Measurements from ENCODE around the gene METTL14. TPM values are rescaled to one million over a fixed set of nuclear protein-coding genes. Genes with fewer than 3 reads are reported as not detected.
"Not testable (repeated sequence)": the region's sequence is repeated elsewhere in the genome, so short reads cannot be mapped to it uniquely, and the experiment has no call there.

METTL14 gene
- total RNA-seq = 9.2 TPM

DNA sequence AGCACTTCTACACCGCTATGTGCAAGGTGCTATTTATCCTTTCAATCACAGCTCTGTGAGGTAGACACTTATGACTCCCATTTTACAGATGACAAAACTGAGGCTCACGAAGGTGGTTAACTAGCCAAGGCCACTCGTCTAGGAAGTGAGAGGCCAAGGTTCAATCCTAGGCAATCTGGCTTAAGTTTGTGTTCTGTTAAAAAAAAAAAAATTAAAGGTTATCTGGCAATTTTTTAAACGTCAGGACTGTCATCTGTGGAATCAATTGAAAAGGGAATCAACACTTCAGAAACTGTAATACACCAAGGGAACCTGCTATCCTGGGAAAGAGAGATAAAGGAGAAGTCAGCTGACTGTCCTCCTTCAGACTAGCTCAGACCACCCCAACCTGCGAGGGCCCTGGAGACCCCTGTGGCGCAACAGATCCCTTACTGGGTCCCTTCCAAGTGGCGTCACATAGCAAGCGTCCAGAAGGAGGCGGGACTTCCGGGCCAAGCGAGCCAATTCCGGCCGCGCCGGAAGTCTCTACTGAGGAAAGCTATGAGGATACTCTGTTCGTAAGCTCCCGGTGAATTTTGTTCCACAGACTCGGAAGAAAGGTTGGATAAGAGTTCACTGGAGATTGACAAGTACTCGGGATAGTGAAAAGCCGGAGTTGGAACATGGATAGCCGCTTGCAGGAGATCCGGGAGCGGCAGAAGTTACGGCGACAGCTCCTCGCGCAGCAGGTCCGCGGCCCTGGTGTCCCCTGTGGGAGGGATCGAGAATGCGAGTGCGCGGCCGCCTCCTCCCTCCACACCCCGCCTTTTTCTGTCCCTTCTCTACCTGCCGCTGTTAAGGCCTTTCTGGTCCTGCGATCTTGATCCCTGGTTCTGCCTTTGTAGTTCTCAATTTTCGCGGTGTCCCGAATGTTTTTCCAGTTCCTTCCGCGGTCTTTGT lies at the start of gene METTL14:
Gene METTL14 (plus strand): TSS at position 520 of the 939 bp plus-strand sequence. CDS start 143 bp downstream, at position 663.
- DNase-seq (ENCODE audit: low read depth in 2 of 3, low spot score in 2 of 3) = peak; percentile 67 to 96 (median 93)

DNA sequence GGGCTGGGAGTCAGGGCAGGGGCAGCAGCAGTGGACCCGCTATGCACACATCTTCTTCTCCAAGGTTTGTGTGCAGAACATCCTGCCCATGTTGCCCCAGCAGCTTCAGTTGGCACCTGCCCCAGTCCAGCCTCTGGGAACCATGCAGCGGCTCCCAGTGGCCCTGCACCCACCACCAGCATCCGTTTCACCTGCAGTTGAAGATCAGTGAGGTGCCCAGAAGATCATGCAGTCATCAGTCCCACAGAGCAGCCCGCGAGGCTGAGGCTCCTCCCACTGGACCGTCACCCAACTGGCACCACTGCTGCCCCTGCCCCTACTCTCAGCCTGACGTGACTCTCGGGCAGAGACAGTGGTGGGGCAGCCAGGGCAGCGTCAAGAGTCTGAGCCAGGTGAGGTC lies 49.1 kb upstream of the METTL14 start:
- DNase-seq (ENCODE audit: low read depth in 2 of 3, low spot score in 2 of 3) = not testable (repeated sequence)

DNA sequence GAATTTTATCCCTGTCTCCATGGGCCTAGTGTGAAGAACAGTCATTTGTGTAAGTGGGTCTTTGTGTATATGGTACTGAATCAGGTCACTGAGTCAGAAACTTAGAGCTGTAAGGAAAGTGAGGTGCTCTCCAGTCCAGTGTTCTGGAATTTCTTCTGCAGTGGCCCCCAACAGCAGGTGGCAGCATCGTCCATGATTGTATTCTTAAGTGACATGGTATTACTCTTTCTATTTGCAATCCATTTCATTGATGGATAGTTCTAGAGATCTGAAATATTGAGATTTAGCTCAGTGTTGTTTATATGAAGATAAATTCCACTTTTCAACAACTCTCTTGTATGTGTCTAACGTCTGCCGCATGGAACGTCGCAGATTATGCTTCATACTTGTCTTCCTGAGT lies 20.5 kb upstream of the METTL14 start:
- not testable (repeated sequence) for DNase-seq (ENCODE audit: low read depth in 2 of 3, low spot score in 2 of 3)

DNA sequence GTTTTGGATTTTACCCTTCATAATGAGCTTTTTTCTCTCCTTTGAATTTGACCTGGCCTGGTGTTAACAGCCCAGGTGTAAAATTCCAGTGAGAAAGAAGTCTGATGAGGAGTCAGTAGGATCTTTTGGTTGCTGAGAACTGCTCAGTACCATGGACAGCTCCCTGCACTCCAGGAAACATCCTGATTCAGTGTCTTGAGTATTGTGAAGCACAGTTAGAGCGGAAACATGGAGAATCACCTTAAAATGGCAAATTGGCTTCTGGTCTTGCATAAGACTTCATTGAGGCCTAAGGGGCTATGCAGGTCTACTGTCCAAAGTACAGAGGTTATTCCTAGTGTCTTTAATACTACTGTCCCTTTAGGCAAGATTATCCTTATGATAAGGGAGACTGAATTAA lies 16.0 kb upstream of the METTL14 start:
- DNase-seq (ENCODE audit: low read depth in 2 of 3, low spot score in 2 of 3) = peak; percentile 23 to 65 (median 41)

DNA sequence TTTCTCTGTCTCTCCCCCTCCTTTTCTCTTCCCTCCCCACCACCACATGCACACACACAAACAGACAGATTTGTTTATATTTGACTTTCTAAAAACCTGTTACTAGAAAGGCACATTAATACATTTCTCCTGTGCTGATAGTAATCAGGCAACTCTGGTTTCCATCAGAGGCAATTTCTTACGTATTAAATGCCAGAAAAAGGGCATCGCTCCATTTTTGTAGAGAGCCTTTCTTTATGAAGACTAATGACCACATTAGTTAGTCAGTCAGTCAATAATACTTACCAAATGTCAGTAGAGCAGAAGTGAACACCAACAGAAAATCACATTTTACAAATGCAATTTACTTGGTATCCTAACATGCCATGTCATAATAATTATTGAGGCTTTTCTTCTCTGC lies 14.2 kb upstream of the METTL14 start:
- DNase-seq (ENCODE audit: low read depth in 2 of 3, low spot score in 2 of 3) = not testable (repeated sequence)

DNA sequence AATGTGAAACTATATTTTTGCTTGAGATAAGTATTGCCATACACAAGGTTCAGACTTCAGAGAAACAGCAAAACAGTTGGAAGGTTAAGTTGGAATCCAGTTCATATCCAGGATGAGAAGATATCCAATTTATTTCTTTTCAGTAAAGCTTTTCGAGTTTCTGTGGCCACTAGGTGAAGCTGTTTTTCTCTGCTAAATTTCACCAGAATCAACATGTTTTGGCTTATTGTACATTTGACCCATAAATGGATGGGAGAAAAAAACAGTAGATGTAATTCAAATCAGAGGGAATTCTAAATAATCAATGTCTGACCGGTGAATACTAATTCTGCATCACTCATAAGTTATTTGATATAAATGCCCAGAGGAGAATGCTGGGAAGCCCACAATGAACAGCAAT lies 9.1 kb upstream of the METTL14 start:
- no peak for DNase-seq (ENCODE audit: low read depth in 2 of 3, low spot score in 2 of 3)

DNA sequence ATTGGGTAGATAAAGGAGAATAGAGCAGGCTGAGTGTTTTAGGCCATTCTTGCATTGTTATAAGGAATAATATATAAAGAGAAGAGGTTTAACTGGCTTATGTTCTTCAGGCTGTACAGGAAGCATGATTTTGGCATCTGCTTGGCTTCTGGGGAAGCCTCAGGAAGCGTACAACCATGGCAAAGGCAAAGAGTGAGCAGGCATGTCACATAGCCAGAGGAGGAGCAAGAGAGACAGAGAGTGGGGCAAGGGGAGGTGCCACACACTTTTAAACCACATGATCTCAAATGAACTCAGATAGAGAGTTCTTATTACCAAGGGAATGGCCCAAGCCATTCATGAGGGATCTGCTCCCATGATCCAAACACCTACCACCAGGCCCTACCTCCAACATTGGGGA lies 4.4 kb upstream of the METTL14 start:
- DNase-seq (ENCODE audit: low read depth in 2 of 3, low spot score in 2 of 3) = no peak

DNA sequence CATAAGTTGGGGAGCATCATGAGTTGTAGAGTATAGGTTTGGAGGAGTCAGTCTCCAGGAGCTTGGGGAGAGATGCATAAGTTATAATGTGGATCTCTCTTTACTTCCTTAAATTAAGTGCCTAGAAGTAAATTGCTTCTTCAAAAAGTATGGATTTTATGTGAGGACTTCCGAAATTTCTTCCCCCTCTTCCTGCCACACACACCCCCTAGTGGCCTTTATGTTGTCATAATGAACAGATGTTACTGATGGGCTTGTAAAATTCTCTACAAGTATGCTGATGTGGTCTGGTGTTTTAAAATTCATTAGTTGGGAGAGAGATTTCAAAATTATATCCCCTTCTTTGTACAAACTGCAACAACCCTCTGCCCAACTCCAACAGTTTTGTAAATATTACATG lies 2.3 kb upstream of the METTL14 start:
- peak in 2 of 3 donors; percentile 18 to 29 for DNase-seq (ENCODE audit: low read depth in 2 of 3, low spot score in 2 of 3)

DNA sequence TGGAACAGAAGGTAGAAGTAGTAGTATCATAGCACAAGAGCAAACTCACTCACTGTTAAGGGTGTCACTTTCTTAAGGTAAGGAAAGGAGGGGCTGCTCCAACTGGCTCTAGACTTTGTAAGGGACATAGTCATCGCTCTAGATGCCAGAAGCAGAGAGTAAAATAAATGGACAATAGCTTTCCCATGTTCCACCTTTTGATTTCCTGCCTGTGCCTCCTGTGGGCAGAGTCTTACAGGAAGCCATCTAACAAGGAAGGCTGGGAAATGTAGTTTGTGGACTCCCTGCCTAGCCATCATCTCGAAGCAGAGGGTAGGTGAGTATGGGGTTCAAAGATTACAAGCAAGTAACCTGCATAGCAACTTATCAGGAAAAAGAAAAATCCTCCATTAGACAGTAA lies 1.7 kb upstream of the METTL14 start:
- no peak for DNase-seq (ENCODE audit: low read depth in 2 of 3, low spot score in 2 of 3)

DNA sequence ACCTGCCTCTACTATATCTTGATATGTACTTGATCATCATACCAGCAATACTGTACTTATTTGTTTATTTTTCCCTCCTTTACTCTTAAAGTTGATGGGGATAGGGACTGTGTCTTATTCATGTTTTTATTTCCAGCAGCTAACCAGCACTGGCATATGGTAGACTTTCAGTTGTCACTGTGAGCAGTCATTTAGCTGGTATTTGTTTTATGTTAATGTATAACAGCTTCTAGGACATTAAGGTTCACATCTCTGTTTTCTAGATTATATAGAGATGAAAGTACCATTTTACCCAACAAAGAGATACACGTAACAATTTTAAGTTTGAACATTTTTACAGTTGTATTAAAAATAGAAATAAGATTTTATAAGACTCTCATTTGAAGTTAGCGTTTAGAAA lies 17.9 kb downstream of the METTL14 start:
- no peak for DNase-seq (ENCODE audit: low read depth in 2 of 3, low spot score in 2 of 3)

DNA sequence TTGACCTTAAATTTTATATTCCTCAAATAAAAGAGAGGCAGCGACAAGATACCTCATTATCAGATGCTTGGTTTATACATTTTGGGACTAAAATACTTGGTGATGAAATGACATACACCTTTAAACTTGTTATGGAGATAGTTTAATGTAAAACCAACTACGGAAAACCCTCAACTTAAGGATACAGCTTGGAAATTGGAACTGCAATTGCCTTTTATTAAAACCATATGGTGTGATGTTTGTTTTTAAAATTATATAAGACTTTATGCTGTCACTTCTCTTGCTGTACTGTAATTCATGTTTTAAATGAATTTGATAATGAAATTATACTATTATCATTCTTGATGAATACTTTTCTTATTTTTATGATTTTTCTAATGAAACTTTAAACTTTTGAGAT lies 25.9 kb downstream of the METTL14 start:
- DNase-seq (ENCODE audit: low read depth in 2 of 3, low spot score in 2 of 3) = no peak

DNA sequence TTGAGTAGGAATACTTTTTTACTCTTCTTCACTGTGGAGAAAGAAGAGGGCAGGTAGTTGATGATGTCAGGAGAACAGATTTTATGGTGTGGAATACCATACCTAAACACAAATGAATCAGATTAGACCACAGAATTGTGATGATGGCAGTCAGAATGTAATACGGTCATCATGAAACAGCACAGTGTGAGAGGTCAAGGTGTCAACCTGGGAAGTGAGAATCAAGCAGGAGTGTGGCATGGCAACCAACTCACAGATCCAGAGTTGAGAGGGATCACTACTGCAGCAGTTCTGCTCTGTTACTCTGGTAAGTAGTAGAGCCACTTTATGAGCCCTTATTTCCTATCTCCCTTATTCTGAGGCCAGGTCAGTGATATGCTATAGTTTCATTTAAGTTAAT lies 27.7 kb downstream of the METTL14 start:
- no peak for DNase-seq (ENCODE audit: low read depth in 2 of 3, low spot score in 2 of 3)

DNA sequence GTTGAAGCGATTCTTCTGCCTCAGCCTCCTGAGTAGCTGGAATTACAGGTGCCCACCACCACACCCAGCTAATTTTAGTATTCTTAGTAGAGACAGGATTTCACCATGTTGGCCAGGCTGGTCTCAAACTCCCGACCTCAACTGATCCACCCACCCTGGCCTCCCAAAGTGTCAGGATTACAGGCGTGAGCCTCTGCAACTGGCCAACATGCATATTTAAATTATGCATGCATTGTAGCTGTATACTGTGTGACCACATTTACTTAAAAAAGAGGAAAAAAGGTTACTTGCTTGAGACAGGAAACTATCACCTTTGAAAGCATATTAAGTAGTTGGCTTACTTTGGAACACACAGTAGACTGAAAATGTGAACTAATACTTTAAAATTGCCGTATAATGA lies 29.5 kb downstream of the METTL14 start:
- no peak for DNase-seq (ENCODE audit: low read depth in 2 of 3, low spot score in 2 of 3)

DNA sequence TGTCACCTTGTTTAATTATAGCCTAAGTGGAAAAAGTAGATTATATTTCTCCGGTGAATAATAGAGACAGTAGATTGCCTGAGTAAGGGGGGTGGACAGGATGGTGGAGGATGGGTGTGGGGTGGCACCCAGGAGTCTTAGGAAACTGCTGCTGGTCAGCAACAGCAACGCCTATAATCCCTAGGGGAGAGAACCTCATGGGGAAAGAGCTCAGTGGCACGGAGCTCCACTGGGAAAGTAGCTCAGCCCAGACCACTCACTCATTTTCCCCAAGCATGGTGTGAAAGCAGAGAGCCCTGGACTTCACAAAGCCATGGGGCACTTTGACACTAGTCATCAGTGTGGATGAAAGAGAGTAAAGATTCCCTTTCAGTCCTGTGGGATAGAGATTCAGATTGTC lies 31.1 kb downstream of the METTL14 start:
- DNase-seq (ENCODE audit: low read depth in 2 of 3, low spot score in 2 of 3) = no peak

DNA sequence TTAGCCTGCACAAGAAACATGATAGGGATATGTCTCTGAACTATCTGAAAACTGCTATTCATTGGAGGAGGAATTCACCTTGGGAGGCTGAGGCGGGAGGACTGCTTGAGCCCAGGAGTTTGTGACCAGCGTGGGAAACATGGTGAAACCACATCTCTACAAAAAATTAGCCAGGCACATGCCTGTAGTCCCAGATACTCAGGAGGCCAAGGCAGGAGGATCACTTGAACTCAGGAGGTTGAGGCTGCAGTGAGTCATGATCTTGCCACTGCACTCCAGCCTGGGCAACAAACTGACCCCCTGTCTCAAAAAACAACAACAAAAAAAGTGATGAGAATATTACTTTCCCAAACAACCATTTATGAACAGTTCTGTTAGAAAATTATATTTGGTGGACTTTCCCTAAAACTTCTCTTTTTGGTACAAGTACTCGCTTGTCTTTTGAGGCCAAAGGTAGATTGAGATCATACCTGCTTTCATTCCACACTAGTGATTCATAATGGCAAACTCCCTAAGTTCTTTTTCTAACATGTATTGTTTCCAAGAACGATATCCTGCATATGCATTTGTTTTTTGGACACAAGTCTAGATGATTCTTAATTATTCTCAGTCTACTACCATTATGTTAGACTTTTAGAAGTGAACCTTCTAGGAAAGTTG lies 33.4 kb downstream of the METTL14 start:
- no peak for DNase-seq (ENCODE audit: low read depth in 2 of 3, low spot score in 2 of 3)

DNA sequence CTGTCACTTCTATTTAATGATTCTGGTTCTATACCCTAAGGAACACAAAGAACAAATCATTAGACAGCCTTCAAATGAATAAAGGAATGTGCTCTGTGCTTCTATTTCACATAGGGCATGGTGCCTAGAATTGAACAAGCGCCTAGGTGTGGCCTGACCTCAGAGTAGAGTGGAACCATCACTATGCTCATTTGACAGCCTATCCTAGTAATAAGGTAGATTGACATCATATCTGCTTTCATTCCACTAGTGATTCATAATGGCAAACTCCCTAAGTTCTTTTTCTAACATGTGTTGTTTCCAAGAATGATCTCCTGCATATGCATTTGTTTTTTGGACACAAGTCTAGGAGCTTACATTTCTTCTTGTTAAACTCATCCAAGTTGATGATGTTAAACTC lies 36.6 kb downstream of the METTL14 start:
- DNase-seq (ENCODE audit: low read depth in 2 of 3, low spot score in 2 of 3) = no peak

DNA sequence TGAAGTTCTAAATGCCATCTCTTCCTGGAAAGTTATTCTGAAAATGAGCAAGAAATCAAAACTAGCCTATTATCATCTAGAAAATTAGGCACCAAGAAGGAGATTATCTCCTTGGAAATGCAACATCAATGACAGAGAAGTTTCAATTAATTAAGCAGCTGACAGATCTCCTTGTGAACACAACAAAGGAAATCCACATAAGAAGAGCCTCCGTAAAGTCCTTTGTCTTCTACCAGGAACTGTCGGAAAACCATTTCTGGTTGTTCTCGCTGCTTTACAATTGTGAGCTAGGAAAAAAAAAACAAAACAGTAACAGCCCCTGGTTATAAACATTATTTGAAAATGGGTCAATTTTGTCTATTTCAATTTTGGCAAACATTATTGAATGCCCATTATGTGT lies 38.2 kb downstream of the METTL14 start:
- no peak for DNase-seq (ENCODE audit: low read depth in 2 of 3, low spot score in 2 of 3)

DNA sequence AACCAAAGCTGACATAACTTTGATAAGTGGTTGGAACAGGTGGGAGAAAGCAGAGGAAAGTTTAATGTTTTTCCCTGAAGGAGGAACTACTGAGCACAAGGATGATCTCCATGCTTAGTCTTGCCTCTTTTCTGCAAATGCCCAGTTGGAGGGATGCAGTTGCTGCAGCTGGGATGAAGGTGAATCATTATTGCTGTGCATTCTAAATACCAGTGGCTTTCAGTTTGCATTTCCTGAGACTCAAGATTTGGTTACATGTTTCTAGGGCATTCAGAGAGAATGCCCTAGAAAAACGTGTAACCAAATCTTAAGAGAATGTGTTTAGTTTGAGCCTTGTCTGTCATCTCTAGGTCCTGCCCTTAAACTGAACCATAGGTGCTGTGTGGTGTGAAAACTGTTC lies 42.2 kb downstream of the METTL14 start:
- no peak for DNase-seq (ENCODE audit: low read depth in 2 of 3, low spot score in 2 of 3)

DNA sequence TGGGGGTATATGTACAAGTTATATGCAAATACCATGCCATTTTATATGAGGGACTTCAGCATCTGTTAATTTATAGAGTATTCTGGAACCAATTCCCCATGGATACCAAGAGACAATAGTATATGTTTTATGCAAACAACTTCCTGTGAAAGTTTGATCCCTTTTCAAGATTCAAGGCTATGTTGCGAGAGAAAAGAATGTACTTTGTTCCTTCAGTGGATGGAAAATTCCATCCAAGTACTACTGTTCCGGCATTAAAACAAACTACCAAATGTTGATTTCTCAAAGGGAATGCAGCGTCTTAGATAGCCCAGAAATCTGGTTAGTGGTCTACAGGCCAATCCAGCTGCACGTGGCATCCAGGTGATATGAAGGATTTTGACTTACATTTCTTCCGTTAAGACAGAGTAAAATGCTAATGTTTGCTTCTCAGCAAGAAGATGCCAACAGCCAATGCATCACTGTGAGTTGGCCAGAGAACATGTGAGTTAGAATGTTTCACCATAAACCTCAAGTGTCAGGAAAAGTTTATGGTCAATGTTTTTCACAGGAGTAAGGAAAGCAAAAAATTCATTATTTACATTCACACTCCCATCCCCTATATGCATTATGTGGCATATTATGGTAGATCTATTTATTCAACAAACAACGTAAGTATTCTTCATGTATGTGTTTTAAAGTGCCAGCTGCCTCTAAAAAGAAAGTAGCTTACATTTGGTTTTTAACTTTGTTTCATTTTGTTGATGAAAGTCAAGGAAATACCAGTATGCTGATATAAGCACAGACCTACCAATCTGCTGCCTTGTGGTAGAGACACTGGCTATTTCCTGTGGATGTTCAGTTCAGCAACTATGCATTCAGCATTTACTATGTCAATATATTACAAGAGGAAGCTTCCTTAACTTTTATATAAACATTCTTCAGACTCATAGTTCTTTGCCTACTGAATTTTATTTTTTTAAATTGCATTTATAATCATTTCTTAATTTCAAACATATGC lies 44.4 kb downstream of the METTL14 start:
- no peak for DNase-seq (ENCODE audit: low read depth in 2 of 3, low spot score in 2 of 3)

DNA sequence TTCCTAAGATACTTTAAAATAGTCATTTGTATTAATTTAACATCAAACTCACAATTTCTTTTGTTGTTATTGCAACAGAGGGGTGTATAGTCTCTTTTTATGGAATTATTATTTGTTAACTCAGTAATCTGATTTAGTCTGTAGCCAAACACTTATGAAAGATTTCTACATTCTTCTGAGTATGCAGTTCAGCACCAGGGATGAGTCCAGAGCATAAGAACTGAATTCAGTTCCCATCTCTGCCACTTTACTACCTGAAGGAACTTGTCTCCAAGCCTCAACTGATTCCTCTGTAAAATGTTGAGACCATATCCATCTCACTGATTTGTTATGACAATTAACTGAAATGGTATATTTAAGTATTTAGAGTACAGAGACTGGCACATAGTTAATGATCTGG lies 45.5 kb downstream of the METTL14 start:
- DNase-seq (ENCODE audit: low read depth in 2 of 3, low spot score in 2 of 3) = no peak

Measured in hematopoietic multipotent progenitor cell (in vitro differentiated cells).